ENCODE measurements around the gene FAM234B.

FAM234B gene

DNA sequence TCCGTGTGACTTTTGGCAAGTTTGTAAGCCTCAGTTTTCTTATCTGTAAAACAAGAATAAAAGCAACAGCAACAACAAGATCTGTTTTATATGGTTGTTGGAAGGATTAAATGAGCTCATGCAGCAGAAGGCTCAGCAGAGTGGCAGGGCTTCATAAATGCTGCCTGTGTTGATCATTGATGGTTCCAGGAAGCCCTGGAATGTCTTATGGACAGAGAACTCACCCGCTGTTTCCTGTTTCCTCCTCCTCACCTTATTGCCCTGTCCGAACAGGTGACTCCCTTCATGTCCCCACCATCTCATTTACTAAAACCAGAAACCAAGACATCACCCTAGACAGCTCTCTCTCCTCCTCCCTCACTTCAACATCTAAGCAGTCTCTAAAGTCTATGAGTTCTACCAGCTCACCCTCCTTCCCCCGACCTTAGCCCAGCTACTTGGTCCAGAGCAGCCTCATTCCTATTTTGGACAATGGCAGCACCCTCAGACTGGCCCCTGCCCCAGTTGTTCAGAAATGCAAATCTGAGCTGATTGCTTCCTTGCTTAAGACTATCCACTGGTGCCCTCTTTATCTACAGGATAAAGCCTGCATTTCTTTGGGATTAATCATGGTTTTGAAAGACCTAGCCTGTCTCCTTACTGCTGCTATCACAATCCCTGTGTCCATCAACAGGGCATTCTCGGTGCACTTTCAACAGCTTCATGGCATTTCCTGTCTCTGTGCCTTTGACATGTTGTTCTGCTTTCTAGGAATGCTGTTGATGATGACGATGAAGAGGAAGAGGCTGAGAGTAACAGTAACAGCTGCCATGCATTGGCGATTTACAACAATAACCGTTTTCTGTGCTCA is 80.7 kb downstream of the FAM234B start:
- DNase-seq, result no peak

DNA sequence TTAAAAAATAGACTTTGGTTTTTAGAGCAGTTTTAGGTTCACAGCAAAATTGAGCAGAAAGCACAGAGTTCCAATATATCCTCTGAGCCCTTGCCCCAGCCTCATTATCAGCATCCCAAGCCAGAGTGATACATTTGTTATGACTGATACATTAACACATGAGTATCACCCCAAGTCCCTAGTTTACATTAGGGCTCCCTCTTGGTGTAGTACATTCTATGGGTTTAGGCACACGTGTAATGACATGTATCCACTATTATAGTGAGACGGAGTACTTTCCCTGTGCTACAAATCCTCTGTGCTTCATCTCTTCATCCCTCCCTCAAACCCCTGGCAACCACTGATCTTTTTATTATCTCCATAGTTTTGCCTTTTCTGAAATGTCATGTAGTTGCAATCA is 81.8 kb downstream of the FAM234B start:
- DNase-seq, result no peak

DNA sequence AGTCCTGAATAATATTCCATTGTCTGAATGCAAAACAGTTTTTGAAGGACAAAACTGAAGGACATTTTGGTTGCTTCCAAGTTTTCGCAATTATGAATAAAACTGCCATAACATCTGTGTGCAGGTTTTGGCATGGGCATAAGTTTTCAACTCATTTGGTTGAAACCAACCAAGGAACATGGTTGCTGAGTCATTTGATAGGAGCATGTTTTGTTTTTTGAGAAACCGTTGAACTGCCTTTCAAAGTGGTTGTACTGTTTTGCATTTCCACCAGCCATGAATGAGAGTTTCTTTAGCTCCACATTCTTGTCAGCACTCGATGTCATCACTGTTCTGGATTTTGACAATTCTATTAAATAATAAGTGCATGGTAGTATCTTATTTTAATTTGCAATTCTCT is 82.3 kb downstream of the FAM234B start:
- no peak for DNase-seq

DNA sequence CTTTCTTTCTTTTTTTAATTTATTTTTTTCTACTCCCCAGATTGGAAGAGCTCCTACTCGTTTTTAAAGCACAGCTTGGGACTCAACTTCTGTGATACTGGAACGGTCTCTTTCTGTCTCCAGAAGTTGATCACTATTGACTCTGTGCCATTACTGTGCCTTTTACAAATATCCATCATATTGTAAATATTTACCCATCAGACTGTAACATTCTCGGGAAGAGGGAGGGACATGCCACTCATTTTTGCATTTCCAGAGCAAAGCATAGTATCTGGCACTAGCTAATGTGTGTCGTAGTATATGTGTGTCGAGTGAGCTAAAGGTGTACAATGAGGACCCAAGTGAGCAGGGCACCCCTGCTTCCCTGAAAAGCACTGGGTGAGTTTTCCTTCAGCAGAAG is 83.3 kb downstream of the FAM234B start:
- no peak for DNase-seq

DNA sequence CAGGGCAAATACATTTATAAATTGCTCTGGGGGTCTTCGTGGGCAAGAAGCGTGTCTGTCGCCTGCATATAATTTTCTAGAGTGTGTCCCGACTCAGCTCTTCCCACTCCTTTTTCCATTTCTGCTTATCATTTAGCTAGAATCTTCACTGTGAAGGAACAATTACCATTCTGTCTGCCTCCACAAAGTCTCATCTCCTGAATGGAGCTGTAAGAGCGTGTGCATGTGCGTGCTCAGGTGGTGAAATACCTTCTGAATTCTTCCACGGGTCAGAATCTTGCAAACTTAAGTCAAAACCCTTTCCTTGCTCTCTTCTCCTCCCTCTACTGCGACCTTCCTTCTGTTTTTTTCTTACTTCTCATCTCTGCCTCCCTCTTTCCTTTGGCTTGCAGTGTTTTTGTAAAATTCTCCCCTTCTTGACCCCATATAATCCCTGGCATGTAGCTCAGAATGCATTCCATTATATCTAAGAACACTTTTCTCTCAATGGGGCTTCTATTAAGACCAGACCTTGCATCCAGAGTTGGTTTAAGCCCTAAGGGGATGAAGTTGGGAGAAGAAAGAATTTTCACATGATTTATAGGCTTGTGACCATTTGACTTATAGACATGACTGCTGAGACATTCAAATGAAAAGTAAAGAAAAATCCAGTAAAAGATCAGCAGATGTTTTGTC is 84.2 kb downstream of the FAM234B start:
- no peak for DNase-seq

DNA sequence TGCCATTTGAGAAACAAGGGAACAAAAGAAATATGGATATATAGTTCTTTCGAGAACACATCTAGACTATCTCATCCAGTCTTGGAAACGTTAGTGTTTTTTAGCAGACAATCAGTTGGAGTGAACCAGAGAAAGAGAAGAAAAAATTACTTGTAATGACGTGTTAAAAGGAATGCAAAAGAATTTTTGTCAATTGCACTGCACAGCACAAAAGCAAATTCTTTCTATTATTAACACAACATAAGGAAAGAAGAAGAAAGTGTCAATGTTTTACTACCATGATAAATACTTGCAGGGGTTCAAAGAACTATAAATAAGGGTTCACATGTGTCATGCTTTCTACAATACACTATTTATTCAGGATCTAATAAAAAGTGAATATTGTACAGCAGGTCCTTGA is 86.8 kb downstream of the FAM234B start:
- DNase-seq, result no peak

Measured in cortex of kidney (tissue), 1 donor.